Stimulated activated CD8-positive, alpha-beta memory T cell treated with anti-CD3 and anti-CD28 coated beads, Interleukin-12 subunit alpha, Interleukin-12 subunit beta, amount 100 ng/mL, for 4 hours (primary cell): ENCODE data around the gene CYP26C1.
A peak's percentile ranks its signal among the peaks of the same experiment; 100 is the strongest.

ENCODE experiments used
- DNase-seq: peaks from one replicate; pipeline ENCODE4 v3.0.0-alpha.2; 2020; ENCODE audit warnings: low read depth

CYP26C1 gene

DNA sequence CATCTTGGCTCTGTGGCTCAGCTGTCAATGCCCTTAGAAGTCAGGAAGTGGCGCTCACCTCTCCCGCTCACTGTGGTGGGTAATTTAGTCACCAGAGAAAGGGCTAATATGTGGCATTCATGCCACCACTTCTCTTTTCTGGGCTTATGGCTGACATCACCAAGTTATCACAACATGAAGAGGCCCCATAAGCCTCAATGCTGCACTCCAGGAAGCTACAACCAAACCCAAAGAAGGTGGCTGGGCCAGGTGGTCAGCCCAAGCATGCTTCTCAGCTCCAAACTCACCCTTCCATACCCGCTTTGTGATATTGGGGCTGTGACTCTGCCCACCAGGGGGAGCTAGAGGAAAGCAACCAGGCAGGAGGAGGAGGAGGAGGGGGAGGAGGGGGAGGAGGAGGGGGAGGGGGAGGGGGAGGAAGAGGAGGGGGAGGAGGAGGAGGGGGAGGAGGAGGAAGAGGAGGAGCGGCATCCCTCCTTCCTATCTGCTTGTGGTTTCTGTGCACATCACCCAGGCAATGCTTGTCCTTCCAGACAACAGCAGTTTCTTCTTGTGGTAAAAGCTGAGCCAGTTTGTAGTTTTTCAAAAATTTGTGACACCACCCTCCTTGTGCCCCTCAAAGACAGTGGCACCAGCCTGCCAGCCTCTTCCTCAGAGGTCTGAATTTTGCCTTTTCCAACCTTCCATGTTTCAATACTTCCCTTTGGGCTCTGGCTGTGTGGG, 55.2 kb downstream of the CYP26C1 start:
- peak; percentile 28 for DNase-seq
